ENCODE measurements around the gene DNAH14. TPM values are rescaled to one million over a fixed set of nuclear protein-coding genes. Genes with fewer than 3 reads are reported as not detected.

DNAH14 gene
- total RNA-seq, 1 experiment from 2014 or later: 47.0 TPM

DNA sequence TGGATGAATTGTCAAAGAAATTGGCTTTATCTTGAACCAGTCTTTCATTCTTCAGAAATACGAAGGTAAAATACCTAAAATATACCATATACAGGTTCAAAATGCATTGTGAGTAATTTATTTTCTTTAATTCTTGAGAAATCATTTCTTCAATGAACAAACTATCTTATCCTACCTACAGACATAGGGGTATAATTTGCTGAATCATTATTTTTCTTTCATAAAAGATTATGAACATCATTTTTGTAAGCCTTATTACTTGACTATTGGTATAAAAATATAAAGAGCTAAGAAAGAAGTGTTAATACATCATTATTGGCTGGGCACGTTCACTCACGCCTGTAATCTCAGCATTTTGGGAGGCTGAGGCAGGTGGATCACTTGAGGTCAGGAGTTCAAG, 167.7 kb downstream of the DNAH14 start:
- Histone ChIP-seq H3K4me1 (ENCODE audit: control insufficient read depth, insufficient read depth, low read length) (no peaks in the 10 kb centered on the region), H3K27me3 (ENCODE audit: control insufficient read depth, insufficient read depth, low read length) (no peaks in the 10 kb centered on the region), H3K27ac (ENCODE audit: low read length) (no peak overlapping the region), H3K36me3 (ENCODE audit: control insufficient read depth, insufficient read depth, low read length) (no peaks in the 10 kb centered on the region), H3K4me3 (ENCODE audit: low read depth in 2 of 2, low read length in 2 of 2) (no peak overlapping the region), H3K9me3 (ENCODE audit: control insufficient read depth, insufficient read depth, low read depth, low read length) (no peaks in the 10 kb centered on the region)
- no TSS peak for BruUV-seq (replicated peaks)
- POLR2A ChIA-PET: no interaction called here
- intact Hi-C loops (cut with micrococcal nuclease; ENCODE audit: unreplicated experiment) (no loop called here), in situ Hi-C loops (cut with HindIII; ENCODE audit: low pct_unique_long_range_greater_than_20kb, low sequenced_read_pairs) (no loop called here)
- ATAC-seq (no peak), DNase-seq (ENCODE audit: low read depth, low spot score) (no peak)
- TF ChIP-seq POLR2AphosphoS5 (IDR thresholded peaks at IDR 0.05; ENCODE audit: low read depth, low read length): no peak
- TF ChIP-seq SIN3A (IDR thresholded peaks at IDR 0.05; ENCODE audit: borderline replicate concordance, insufficient read depth, low read depth, low read length): no peak
- TF ChIP-seq, protein P1, sequence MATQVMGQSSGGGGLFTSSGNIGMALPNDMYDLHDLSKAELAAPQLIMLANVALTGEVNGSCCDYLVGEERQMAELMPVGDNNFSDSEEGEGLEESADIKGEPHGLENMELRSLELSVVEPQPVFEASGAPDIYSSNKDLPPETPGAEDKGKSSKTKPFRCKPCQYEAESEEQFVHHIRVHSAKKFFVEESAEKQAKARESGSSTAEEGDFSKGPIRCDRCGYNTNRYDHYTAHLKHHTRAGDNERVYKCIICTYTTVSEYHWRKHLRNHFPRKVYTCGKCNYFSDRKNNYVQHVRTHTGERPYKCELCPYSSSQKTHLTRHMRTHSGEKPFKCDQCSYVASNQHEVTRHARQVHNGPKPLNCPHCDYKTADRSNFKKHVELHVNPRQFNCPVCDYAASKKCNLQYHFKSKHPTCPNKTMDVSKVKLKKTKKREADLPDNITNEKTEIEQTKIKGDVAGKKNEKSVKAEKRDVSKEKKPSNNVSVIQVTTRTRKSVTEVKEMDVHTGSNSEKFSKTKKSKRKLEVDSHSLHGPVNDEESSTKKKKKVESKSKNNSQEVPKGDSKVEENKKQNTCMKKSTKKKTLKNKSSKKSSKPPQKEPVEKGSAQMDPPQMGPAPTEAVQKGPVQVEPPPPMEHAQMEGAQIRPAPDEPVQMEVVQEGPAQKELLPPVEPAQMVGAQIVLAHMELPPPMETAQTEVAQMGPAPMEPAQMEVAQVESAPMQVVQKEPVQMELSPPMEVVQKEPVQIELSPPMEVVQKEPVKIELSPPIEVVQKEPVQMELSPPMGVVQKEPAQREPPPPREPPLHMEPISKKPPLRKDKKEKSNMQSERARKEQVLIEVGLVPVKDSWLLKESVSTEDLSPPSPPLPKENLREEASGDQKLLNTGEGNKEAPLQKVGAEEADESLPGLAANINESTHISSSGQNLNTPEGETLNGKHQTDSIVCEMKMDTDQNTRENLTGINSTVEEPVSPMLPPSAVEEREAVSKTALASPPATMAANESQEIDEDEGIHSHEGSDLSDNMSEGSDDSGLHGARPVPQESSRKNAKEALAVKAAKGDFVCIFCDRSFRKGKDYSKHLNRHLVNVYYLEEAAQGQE (IDR thresholded peaks at IDR 0.05; ENCODE audit: insufficient read depth in 1 of 2, low read depth in 2 of 2, low read length in 1 of 2): no peak
- TF ChIP-seq TCF7L2 (IDR thresholded peaks at IDR 0.05; ENCODE audit: low read depth, low read length): no peak
- TF ChIP-seq, protein P2, sequence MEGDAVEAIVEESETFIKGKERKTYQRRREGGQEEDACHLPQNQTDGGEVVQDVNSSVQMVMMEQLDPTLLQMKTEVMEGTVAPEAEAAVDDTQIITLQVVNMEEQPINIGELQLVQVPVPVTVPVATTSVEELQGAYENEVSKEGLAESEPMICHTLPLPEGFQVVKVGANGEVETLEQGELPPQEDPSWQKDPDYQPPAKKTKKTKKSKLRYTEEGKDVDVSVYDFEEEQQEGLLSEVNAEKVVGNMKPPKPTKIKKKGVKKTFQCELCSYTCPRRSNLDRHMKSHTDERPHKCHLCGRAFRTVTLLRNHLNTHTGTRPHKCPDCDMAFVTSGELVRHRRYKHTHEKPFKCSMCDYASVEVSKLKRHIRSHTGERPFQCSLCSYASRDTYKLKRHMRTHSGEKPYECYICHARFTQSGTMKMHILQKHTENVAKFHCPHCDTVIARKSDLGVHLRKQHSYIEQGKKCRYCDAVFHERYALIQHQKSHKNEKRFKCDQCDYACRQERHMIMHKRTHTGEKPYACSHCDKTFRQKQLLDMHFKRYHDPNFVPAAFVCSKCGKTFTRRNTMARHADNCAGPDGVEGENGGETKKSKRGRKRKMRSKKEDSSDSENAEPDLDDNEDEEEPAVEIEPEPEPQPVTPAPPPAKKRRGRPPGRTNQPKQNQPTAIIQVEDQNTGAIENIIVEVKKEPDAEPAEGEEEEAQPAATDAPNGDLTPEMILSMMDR (IDR thresholded peaks at IDR 0.05): no peak
- CTCF ChIA-PET: no interaction called here

- CTCF ChIA-PET: no interaction called here
- Histone ChIP-seq H3K4me3 (ENCODE audit: low read depth in 2 of 2, low read length in 2 of 2) (no peak overlapping the region), H3K9me3 (ENCODE audit: control insufficient read depth, insufficient read depth, low read depth, low read length) (no peaks in the 10 kb centered on the region), H3K27me3 (ENCODE audit: control insufficient read depth, insufficient read depth, low read length) (no peaks in the 10 kb centered on the region), H3K4me1 (ENCODE audit: control insufficient read depth, insufficient read depth, low read length) (no peaks in the 10 kb centered on the region), H3K36me3 (ENCODE audit: control insufficient read depth, insufficient read depth, low read length) (no peaks in the 10 kb centered on the region), H3K27ac (ENCODE audit: low read length) (no peak overlapping the region)
- no TSS peak for BruUV-seq (replicated peaks)
- no peak for TF ChIP-seq POLR2AphosphoS5 (IDR thresholded peaks at IDR 0.05; ENCODE audit: low read depth, low read length)
- TF ChIP-seq, protein P1 (IDR thresholded peaks at IDR 0.05; ENCODE audit: insufficient read depth in 1 of 2, low read depth in 2 of 2, low read length in 1 of 2): peak in 1 of 2 experiments; percentile 71; a peak in 2 of 4 replicates
- in situ Hi-C loops (cut with HindIII; ENCODE audit: low pct_unique_long_range_greater_than_20kb, low sequenced_read_pairs) (no loop called here), intact Hi-C loops (cut with micrococcal nuclease; ENCODE audit: unreplicated experiment) (no loop called here)
- POLR2A ChIA-PET: no interaction called here
- DNase-seq (ENCODE audit: low read depth, low spot score) (no peak), ATAC-seq (no peak)
These were observed 181.5 kb downstream of the DNAH14 start for GRCh38 chr1:225111000-225111399.

Measured in Panc1 (cell line).